AG04449 (cell line): Measurements from ENCODE around the gene MDFI.

ENCODE experiments used
- CTCF ChIA-PET: fragments of 350-600 bp; formaldehyde crosslinking; extraction: SDS; loops from one replicate; lab custom pipeline; 2021; ENCODE audit warnings: antibody characterized with exemption; lab: Yijun Ruan, JAX
- POLR2A ChIA-PET: fragments of 400-600, 350-600 bp; formaldehyde crosslinking; extraction: SDS; loops from one replicate; lab custom pipeline; 2020; ENCODE audit warnings: antibody characterized with exemption, inconsistent platforms; lab: Yijun Ruan, JAX
- DNase-seq: peaks from one replicate; pipeline ENCODE4 v3.0.0-alpha.2; 2010; ENCODE audit warnings: low read depth, low spot score
- H3K4me3 ChIP-seq: 2 replicates; pipeline ENCODE4 v1.5.1; 2011; ENCODE audit warnings: low read depth, mild to moderate bottlenecking, control low read depth, low read length
- TF ChIP-seq, protein P1 (sequence below): IDR thresholded peaks from one replicate; pipeline ENCODE4 v1.5.1; 2011; ENCODE audit warnings: mild to moderate bottlenecking, moderate library complexity, low read length, control low read depth, inconsistent platforms; ENCODE audit not compliant: insufficient read depth; ENCODE audit errors: missing control alignments

The MDFI gene

GRCh38 chr6:41675176-41675775, 37.0 kb downstream of the MDFI start:
- TF ChIP-seq, protein P1, sequence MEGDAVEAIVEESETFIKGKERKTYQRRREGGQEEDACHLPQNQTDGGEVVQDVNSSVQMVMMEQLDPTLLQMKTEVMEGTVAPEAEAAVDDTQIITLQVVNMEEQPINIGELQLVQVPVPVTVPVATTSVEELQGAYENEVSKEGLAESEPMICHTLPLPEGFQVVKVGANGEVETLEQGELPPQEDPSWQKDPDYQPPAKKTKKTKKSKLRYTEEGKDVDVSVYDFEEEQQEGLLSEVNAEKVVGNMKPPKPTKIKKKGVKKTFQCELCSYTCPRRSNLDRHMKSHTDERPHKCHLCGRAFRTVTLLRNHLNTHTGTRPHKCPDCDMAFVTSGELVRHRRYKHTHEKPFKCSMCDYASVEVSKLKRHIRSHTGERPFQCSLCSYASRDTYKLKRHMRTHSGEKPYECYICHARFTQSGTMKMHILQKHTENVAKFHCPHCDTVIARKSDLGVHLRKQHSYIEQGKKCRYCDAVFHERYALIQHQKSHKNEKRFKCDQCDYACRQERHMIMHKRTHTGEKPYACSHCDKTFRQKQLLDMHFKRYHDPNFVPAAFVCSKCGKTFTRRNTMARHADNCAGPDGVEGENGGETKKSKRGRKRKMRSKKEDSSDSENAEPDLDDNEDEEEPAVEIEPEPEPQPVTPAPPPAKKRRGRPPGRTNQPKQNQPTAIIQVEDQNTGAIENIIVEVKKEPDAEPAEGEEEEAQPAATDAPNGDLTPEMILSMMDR, result no peak
- H3K4me3 ChIP-seq, result no peak overlapping the region
- no peak for DNase-seq
- CTCF ChIA-PET, result interaction anchor here (0.9 to 1.4 kb wide), 5 partner anchors 8 to 305 kb away, joined by 3 to 8 read pairs (median 3); no protein-coding TSS in a partner anchor
- POLR2A ChIA-PET, result no interaction called here

GRCh38 chr6:41675992-41676391, 37.7 kb downstream of the MDFI start:
- CTCF ChIA-PET, result interaction anchor here (1.2 to 1.3 kb wide), 2 partner anchors 13 to 306 kb away, joined by 3 to 4 read pairs; no protein-coding TSS in a partner anchor
- TF ChIP-seq, protein P1, result no peak
- H3K4me3 ChIP-seq, result no peak overlapping the region
- POLR2A ChIA-PET, result no interaction called here
- DNase-seq, result no peak

DNA sequence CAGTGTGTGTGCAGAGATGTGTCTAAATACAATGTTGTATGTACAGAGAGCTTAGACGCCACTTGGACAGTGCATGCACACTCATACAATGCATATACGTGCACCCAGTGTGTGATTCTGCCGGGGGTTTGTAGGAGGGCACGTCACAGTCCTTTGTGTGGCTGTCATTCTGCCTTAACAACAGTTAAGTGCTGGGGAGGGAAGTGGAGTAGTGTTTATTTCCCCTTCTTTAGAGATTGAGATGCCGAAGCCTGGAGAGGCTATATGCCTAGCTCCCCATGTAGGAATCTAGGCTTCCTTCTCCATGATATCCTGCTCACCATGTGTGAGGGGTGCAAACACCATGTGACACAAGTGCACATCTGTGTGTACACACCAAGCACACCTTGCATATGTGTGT, 38.2 kb downstream of the MDFI start:
- ChIA-PET CTCF (interaction anchor here (1.2 to 6.2 kb wide), 3 partner anchors 13 to 308 kb away, joined by 3 to 123 read pairs (median 7); no protein-coding TSS in a partner anchor), POLR2A (no interaction called here)
- DNase-seq, result no peak
- TF ChIP-seq, protein P1, result no peak
- H3K4me3 ChIP-seq, result no peak overlapping the region

DNA sequence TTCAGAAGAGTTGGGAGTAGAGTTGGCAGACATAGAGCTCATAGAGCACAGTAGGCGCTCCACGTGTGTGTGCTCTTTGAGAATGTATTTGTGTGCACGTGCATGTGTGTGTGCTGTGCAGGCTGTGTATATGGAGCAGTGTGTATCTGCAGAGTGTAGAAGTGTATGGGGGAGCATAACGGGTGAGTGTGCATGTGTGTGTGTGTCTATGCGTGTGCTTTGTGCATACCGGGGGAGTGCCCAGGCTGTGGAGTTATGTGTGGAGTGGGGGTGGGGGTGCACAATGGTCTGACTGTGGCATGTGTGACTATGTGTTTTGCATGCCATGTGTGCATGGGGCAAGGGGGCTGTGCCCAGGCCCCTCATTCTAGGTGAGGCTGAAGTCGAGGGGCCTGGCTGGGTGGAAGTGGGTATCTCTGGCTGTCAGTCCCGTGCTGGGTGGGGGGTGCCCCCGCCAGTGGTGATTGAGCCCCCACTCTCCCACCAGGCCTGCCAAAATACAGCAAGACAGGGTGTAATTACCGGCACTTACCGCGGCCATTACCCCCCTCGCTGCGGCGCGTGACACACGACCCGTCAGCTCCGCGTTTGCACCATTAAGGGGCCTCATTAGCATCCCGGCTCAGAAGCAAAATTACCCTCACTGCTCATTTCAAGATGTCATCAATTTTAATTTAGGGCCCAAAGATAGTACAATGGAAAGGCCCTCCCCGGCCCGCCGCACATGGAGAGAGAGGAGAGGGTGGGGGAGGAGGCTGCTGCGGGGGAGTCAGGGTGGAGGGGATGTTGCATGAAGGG, 39.1 kb downstream of the MDFI start:
- CTCF ChIA-PET, result interaction anchor here (1.2 to 6.2 kb wide), 6 partner anchors 12 to 309 kb away, joined by 3 to 123 read pairs (median 9); no protein-coding TSS in a partner anchor
- no peak for DNase-seq
- TF ChIP-seq, protein P1, result no peak
- H3K4me3 ChIP-seq, result no peak overlapping the region
- POLR2A ChIA-PET, result no interaction called here

GRCh38 chr6:41678511-41679084, 40.3 kb downstream of the MDFI start:
- ChIA-PET CTCF (interaction anchor here (0.8 to 6.2 kb wide), 14 partner anchors 14 to 313 kb away, joined by 3 to 137 read pairs (median 5); no protein-coding TSS in a partner anchor), POLR2A (interaction anchor here (0.8 kb wide), 1 partner anchor 64 kb away, joined by 4 read pairs; no protein-coding TSS in a partner anchor)
- TF ChIP-seq, protein P1, result no peak
- H3K4me3 ChIP-seq, result no peak overlapping the region
- no peak for DNase-seq
